GM21381 (cell line): Measurements from ENCODE around the gene RELA.

Experiments used
- ATAC-seq: cut with Tn5 transposase; IDR thresholded peaks from one replicate; pipeline ENCODE4 v1.9.1; 2021; ENCODE audit warnings: mild to moderate bottlenecking, moderate library complexity; ENCODE audit not compliant: unreplicated experiment

Gene RELA

GRCh38 chr11:65615229-65615949, 47.3 kb downstream of the RELA start, which contains the start of gene PCNX3:
Gene PCNX3 (plus strand): TSS chr11:65615776. CDS start chr11:65616312, 536 bp downstream.
- peak; percentile 83 for ATAC-seq

GRCh38 chr11:65613091-65613928, 49.4 kb downstream of the RELA start:
- no peak for ATAC-seq

- ATAC-seq = no peak
Measured at GRCh38 chr11:65612691-65613090, 50.0 kb downstream of the RELA start.

- no peak for ATAC-seq
Measured at GRCh38 chr11:65611758-65612603, 50.7 kb downstream of the RELA start.

- no peak for ATAC-seq
Measured at GRCh38 chr11:65611028-65611757, 51.5 kb downstream of the RELA start.

- ATAC-seq = no peak
Measured at GRCh38 chr11:65610404-65610803, 52.3 kb downstream of the RELA start.

GRCh38 chr11:65609665-65610064, 53.1 kb downstream of the RELA start:
- no peak for ATAC-seq

GRCh38 chr11:65609229-65609628, 53.5 kb downstream of the RELA start:
- ATAC-seq = no peak

GRCh38 chr11:65607614-65608426, 54.9 kb downstream of the RELA start:
- no peak for ATAC-seq

- no peak for ATAC-seq
Measured at GRCh38 chr11:65606876-65607613, 55.7 kb downstream of the RELA start.

- ATAC-seq = no peak
Measured at GRCh38 chr11:65604258-65604657, 58.5 kb downstream of the RELA start.
